LNCaP clone FGC (cell line): Measurements from ENCODE around the gene CHRM3.

Source experiments
- DNase-seq: peaks from one replicate; pipeline ENCODE4 v3.0.0-alpha.2; 2011; ENCODE audit warnings: low read depth
- H3K4me3 ChIP-seq: 2 replicates; pipeline ENCODE4 v1.5.1; 2011; ENCODE audit warnings: mild to moderate bottlenecking, low read depth, low read length, control low read depth
- CTCF ChIP-seq: IDR thresholded peaks from 2 replicates; pipeline ENCODE4 v1.5.1; 2012; ENCODE audit warnings: mild to moderate bottlenecking; ENCODE audit not compliant: control insufficient read depth, insufficient read depth; ENCODE audit errors: extremely low read depth

Gene CHRM3

GRCh38 chr1:239382666-239383065 is 3.7 kb upstream of the CHRM3 start:
- no peak for DNase-seq
- no peak overlapping the region for H3K4me3 ChIP-seq
- TF ChIP-seq CTCF = no peak

GRCh38 chr1:239383714-239384113 is 2.7 kb upstream of the CHRM3 start:
- H3K4me3 ChIP-seq = no peak overlapping the region
- no peak for TF ChIP-seq CTCF
- DNase-seq = no peak

GRCh38 chr1:239387304-239388158 is 1.2 kb downstream of the CHRM3 start:
- no peak for TF ChIP-seq CTCF
- DNase-seq = no peak
- H3K4me3 ChIP-seq = peak overlapping the region; percentile 32

- no peak for DNase-seq
- no peak overlapping the region for H3K4me3 ChIP-seq
- no peak for TF ChIP-seq CTCF
Observed at GRCh38 chr1:239388159-239388485, 1.8 kb downstream of the CHRM3 start.

GRCh38 chr1:239388578-239388977 is 2.2 kb downstream of the CHRM3 start:
- no peak for TF ChIP-seq CTCF
- H3K4me3 ChIP-seq = no peak overlapping the region
- DNase-seq = no peak

GRCh38 chr1:239389703-239390102 is 3.3 kb downstream of the CHRM3 start:
- H3K4me3 ChIP-seq = no peak overlapping the region
- TF ChIP-seq CTCF = no peak
- DNase-seq = no peak

- H3K4me3 ChIP-seq = no peak overlapping the region
- DNase-seq = no peak
- no peak for TF ChIP-seq CTCF
Observed at GRCh38 chr1:239392271-239392670, 5.9 kb downstream of the CHRM3 start.
